SU-DHL-6 (cell line): ENCODE data around the gene KIF5C.

ENCODE experiments used
- CTCF ChIP-seq: fragments of 200-600 bp; sonication (generic); IDR thresholded peaks from one replicate; pipeline ENCODE4 v1.5.1; 2017; ENCODE audit warnings: antibody characterized with exemption, mild to moderate bottlenecking, low read length, moderate library complexity; ENCODE audit not compliant: insufficient read depth, poor library complexity, severe bottlenecking
- EZH2phosphoT487 ChIP-seq: fragments of 200-600 bp; sonication (generic), shearing (Covaris generic); conservative IDR thresholded peaks from 2 replicates; pipeline ENCODE4 v1.6.1; 2018; ENCODE audit warnings: mild to moderate bottlenecking, antibody characterized with exemption, low read length, moderate library complexity, mixed read lengths

GRCh38 chr2:148983896-148984295, 108.9 kb downstream of the KIF5C start:
- no peak for TF ChIP-seq CTCF
- no peak for TF ChIP-seq EZH2phosphoT487
